Central memory CD4-positive, alpha-beta T cell (primary cell): Measurements from ENCODE around the gene ZSCAN12.
A peak's percentile ranks its signal among the peaks of the same experiment; 100 is the strongest.
"Not testable (repeated sequence)": the region's sequence is repeated elsewhere in the genome, so short reads cannot be mapped to it uniquely, and the experiment has no call there.

Experiments used
- DNase-seq: peaks from one replicate; pipeline ENCODE4 v3.0.0; 2022
- total RNA-seq, 3 experiments: gene quantifications; one replicate each; lab custom pipeline; 2026; lab: John Stamatoyannopoulos, UW

ZSCAN12 gene
- 12.3 to 23.1 (median 16.3) reads per million in 3 experiments for total RNA-seq

DNA sequence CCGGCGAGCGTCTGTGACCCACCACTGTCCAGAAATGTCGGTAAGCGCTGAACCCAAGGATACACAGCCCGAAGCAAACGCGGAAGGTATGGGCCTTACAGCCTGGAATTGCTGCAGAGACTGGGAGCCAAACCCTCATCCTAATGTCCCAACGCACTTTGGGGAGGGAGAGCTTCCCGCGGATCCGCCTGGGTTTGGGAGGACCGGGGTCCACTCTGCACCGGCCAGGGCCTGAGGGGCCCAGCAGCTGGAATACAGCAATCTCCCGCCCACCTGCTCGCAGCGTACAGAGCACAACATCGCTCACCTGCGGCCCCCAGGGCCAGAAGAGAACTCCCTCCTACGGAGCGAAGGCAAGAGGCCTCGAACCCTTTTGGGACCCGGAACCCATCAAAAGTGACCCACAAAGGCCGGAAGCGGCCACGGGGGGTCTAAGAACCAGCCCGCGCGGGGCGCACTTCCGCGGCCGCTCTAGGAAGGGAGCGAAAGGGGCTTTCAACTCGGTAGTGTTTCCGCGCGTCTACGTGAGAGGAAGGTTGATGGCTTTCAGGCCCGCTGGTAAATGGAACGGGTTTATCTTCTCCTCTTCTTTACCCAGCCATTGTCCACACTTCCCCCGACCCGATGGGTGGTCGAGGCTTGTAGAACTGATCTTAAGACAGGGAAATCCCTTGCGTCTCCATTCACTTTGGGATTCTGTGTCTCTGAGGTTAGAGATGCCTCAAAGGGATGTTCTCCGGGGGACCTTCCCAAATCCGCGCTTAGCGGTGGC is at the start of gene ZSCAN12:
Gene ZSCAN12 (minus strand): TSS at position 398 of the 772 bp plus-strand sequence. CDS start 1,342 bp downstream, outside the sequence.
- peak; percentile 68 for DNase-seq

DNA sequence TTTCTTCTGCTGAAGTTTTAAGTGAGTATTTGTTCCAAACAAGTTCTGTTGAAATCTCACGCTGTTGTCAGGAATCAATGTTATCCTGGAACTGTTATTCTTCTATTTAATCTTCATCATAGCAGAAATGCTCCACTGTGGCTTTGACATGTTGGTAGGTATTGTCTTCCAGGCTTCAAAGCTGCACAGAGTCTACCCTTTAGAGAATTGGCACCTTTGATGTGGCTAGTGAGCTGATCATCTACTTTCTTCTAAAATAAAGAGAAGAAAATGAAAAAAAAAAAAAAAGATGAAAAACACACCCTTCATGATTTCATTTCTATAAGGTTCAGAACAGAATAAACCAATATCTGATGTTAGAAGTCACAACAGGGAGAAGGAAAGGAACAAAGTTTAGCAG is 49.5 kb upstream of the ZSCAN12 start:
- peak; percentile 32 for DNase-seq

DNA sequence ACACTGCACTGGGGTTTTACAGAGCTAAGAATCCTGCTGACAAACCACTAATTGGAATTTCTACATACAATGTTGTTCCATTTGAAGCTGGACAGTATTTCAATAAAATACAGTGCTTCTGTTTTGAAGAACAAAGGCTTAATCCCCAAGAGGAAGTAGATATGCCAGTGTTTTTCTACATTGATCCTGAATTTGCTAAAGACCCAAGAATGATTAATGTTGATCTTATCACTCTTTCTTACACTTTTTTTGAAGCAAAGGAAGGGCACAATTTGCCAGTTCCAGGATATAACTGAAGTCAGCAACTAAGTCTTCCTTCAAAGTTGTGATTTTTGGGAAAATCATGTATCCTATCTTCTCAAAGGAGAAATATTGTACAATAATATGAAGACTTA is 48.0 kb upstream of the ZSCAN12 start:
- DNase-seq, result not testable (repeated sequence)

DNA sequence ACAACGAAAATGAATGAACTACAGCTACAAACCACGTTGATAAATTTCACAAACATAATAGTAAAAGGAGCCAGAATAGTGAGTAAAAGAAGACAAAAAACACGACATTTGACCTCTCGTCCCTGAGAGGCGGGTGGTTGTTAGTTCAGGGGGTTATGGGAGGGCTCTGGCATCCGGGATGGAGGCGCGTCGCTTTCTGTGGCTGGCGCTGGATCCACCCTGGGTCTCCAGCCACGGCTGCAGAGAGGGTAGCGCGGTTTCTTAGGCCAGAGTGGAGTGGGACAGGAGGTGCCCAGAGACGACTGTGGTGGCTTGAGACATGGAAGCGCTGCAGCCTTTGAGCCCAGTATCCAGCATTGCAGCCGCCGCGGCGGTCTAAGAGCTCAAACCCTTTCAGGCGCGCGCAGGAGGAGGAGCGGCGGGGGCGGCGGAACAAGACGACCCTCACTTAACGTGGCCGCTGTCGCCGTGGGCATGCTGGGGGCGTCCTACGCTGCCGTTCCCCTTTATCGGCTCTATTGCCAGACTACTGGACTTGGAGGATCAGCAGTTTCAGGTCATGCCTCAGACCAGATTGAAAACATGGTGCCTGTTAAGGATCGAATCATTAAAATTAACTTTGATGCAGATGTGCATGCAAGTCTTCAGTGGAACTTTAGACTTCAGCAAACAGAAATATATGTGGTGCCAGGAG is 47.4 kb upstream of the ZSCAN12 start:
- no peak for DNase-seq

DNA sequence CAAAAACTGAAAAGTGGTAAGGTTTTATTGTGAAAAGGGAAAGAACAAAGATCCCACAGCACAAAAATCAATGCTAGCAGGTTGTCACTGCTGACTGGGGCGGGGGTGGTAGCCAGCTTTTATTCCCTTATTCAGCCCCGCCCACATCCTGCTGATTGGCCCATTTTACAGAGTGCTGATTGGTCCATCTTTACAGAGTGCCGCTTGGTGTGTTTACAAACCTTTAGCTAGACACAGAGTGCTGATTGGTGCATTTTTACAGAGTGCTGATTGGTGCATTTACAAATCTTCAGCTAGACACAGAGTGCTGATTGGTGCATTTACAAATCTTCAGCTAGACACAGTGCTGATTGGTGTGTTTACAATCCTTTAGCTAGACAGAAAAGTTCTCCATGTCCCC is 45.2 kb upstream of the ZSCAN12 start:
- DNase-seq, result not testable (repeated sequence)

DNA sequence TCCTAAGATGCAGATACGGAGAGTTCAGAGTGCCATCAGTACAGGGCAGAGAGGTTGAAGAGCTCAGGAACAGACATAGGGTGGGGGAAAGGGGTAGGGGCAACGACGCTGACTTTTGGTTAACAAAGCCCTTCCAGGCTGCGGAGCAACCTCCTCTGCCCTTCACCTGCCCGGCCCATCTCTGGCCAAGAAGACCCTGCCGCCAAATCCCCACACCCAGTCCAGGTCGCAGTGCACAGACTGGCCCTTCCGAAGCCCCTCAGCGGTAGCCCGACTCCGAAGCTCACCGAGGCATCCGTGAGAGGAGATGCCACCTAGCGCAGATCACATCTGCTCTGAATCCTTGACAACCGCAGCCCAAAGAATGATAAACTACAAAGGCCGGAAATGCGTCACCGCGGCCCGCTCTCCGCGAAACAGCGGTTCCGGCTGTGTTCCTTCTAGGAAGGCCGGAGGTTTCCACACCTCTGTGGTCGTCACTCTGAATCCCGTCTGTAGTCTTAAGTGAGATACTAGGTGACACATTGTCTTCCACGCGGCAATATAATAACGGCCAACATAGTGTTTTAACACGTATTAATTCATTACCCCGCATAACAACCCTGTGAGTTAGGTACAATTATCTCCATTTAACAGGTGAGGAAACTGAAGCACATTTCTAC is 43.7 kb upstream of the ZSCAN12 start, which contains the start of gene ZSCAN23:
Gene ZSCAN23 (minus strand): TSS at position 380 of the 662 bp plus-strand sequence. CDS start 7,225 bp downstream, outside the sequence.
- DNase-seq, result peak; percentile 88

DNA sequence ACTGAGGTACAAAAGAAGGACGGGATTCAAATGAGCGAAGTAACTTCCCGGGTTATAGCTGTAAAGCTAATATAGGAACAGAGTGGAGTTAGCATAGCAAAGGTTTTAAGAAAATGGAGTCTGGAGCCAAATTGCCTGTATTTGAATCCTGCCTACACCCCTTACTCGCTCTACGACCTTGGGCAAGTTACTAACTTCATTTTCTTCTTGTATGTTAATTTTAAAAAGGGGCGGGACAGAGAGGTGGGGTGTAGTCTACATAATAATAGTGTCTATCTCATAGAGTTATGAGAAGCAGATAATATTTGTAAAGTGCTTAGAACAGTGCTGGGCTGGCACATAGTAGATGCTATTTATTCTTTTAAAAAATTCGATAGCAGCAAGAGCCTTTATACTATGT is 43.0 kb upstream of the ZSCAN12 start:
- DNase-seq, result no peak

DNA sequence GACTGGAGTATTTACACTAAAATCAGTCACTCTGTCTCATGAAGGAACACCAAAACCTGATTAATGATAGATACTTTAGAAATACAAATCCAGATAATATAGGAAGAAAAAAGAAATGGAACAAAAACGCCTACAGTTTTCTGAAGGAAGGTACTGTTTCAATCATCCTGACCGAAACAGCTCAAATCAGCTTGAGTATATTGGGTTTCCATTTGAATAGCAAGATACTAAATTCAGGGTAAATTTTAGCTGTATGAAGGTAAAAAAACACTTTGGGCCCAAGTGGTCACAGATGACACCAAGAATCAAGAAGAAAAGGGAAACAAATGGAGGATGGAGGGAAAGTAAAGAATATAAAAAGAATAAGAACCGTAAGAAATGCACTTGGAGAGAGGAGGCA is 36.9 kb upstream of the ZSCAN12 start:
- no peak for DNase-seq

DNA sequence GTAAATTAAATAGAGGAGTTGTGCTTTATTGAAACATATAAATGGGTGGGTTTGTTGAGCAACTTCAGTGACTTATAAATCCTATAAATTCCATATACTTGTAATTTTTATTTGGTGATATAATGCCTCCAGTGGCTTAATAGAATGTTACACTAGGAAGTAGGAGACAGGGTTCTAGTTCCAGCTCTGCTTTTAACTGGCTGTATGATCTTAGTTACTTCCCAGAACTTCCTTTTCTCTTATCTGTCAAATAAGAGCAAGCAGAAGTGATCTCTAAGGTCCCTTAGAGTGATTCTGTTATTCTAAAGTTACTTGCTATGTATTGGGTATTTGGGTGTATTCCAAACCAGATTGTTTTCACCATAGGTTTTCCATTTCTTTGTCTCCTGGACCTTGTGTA is 33.6 kb upstream of the ZSCAN12 start:
- DNase-seq, result no peak

DNA sequence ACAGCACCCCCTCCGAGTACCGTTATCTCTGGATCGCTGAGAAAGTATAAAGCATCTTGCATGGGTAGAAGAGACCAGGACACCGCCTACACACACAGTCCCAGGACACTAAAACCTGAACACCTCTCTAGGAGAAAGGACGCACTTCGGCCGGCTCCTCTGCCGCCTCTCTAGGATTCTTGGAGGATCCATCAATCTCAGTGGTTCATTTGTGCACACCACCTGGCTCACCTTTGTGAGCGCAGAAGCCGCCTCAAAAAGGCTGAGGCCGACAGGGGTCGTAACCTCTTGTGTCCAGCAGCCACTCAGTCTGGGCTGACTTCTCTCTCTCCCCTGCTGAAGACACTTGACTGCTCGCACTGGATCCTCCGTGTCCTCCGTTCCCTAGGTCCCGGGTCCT is 30.2 kb upstream of the ZSCAN12 start:
- no peak for DNase-seq

DNA sequence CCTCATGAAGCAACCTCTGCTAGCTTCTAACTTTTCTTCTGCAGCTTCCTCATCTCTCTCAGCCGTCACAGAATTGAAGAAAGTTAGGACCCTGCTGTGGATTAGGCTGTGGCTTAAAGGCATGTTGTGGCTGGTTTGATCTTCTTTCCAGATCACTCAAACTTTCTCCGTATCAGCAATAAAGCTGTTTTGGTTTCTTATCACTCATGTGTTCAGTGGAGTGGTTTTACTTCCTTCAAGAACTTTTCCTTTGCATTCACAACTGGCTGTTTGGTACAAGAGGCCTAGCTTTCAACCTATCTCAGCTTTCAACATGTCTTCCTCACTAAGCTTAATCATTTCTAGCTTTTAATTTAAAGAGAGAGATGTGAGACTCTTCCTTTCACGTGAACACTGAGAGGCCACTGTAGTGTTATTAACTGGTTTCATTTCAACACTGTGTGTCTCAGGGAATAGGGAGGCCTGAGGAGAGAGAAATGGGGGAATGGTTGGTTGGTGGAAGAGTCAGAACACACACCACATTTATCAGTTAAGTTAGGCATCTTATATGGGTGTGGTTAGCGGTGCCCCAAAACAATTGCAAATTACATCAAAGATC is 26.5 kb upstream of the ZSCAN12 start:
- DNase-seq, result no peak

DNA sequence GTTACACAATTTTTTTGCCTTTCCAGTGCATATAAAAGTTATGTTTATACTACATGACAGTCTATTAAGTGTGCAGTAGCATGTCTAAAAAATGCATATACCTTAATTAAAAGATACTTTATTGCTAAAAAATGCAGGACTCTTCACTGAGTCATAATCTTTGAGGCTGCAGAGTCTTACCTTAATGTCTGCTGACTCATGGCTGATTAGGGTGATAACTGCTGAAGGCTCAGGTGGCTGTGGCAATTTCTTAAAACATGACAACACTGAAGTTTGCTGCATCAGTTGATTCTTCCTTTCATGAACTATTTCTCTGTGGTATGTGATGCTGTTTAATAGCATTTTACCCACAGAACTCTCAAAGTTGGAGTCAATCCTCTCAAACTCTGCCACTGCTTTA is 24.6 kb upstream of the ZSCAN12 start:
- no peak for DNase-seq

DNA sequence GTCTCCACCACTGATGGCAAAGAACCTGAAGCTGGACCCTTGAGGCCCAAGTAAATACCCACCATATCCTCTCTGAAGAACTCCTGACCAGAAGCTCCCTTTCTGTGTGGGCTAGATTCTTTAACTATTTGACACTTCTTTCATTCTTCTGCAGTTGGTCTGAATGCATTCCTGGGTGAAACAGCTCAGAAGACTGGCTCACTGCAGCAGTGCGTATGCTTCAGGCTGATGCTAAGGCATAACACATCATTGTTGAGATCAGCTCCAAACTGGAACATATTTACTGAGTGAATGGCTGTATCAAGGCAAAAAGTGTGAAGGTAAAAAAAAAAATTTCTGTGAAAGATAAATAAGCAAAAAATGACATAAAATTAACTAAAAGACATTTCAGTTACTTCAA is 24.0 kb upstream of the ZSCAN12 start:
- no peak for DNase-seq

DNA sequence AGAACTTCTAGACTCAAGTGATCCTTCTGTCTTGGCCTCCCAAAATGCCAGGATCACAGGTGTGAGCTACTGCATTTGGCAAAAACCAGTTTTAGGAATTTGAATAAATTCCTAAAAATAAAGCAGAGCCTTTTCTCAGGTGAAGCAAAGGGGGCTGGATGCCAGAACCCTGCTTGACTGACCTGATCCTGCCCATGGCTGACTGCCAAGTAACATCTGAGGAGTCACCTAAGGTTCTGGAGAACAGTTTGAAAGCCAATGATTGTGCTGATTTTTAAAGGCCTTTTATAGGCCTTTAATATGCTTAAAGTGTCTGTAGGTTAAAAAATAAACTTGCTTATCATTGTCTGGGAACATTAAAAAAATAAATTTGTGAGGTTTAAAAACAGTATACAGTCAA is 14.1 kb upstream of the ZSCAN12 start:
- no peak for DNase-seq

DNA sequence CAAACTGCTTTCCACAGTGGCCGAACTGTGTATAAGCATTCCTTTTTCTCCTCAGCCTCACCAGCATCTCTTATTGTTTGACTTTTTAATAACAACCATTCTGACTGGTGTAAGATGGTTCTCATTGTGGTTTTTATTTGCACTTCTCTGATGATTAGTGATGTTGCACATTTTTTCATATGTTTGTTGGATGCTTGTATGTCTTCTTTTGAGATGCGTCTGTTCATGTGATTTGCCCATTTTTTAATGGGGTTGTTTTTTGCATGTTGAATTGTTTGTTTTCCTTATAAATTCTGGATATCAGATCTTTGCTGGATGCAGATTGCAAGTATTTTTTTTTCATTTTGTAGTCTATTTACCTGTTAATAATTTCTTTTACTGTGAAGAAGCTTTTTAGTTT is 11.2 kb upstream of the ZSCAN12 start:
- DNase-seq, result no peak

DNA sequence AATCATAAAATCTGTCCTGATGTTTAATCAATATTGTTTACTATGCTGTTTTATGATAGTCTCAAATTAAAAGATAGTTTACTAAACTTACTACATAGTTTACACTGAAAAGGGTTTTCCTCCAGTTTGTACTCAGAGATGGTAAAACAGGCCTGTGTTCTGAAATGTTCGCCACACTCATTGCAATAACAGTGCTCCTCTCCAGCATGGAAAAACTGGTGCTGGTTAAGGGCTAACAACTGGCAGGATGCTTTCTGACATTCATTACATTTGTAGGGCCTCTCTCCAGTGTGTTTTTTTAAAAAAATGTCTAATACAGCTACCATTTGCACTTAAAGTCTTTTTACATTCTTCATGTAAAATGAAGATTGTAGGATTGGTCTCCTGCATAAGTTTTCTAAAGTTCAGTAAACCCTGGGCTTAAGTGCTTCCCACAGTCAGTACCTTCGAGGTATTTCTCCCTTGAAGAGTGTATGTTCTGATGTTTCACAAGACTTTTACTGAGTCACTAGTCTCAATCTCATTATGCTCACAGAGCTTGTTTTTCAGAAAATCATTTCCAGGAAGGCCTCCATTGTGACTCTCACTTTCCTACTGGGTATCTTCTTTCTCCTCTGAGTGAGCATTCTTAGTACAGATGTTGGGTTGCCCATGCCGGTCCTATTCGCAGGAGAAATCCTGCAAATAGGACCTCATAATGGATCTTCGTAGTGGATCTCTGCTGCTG is 8.7 kb upstream of the ZSCAN12 start:
- DNase-seq, result no peak

DNA sequence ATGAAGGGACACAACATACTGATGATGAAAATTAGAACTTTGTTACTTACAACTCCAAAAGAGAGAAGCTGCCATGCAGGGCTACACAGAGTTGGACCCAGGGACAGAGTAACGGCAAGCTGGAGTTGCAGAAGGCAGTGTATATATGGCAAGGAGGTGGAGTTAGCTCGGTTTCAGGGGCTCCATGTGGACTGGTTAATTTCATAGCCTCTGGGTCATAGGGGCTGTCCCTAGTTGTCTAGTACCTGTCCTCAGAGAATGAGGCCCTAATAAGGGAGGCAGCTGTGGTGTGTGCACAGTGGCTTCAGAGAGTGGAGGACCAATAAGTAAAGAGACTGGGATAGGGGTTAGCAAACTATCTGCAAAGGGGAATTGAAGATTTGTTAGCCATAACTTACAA is 7.9 kb upstream of the ZSCAN12 start:
- no peak for DNase-seq

DNA sequence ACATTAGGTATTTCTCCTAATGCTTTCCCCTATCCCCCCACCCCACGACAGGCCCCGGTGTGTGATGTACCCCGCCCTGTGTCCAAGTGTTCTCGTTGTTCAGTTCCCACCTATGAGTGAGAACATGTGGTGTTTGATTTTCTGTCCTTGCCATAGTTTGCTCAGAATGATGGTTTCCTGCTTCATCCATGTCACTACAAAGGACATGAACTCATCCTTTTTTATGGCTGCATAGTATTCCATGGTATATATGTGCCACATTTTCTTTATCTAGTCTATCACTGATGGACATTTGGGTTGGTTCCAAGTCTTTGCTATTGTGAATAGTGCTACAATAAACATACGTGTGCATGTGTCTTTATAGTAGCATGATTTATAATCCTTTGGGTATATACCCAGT is 4.4 kb upstream of the ZSCAN12 start:
- not testable (repeated sequence) for DNase-seq

DNA sequence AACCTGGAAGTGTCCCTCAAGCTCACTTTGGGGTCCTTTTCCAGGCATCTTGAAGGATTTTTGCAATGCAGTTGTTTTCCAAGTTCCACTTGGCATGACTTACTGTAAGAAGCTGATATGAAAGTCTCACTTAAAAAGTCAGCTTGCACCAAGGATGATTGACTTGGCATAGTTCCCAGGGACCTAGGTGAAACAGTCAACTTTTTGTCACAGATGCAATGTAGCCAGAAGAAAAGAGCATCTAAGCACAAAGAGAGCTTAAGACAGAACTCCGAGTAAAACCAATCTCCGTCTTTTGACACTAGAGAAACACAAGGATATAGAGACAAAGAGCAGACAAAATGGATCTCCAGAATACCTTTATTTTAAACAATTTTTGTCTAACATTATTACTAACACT is 2.6 kb upstream of the ZSCAN12 start:
- DNase-seq, result no peak

DNA sequence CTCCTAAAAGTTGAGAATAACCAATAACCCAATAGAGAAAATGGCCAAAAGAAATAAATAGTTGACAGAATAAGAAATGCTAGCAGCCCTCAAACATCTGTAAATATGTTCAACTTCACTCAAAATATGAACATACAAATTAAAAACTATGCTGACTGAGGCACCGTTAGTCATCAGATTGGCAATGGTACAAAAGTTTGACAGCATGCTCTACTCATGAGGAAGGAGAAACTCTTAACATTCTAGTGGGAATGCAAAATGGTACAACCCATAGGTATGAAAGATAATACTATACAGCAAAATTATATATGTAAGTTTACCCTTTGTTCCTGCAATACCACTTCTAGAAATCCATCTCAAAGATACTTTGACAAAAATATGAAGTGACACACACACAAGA is 1.6 kb upstream of the ZSCAN12 start:
- DNase-seq, result no peak

DNA sequence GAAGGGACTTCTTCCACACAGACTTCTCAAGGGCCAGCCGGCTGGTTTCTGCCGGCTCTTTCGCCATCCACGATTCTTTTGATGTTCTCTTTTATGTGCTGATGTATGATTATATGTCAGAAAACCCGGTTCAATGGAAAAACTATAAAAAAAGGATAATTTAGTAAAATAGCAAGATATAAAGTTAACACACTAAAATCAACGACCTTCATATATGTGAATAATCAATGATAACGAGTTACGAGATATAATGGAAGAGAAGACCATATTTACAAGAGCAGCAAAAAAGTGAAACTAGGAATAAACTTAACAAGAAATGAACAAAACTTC is 540 bp upstream of the ZSCAN12 start:
- DNase-seq, result no peak

DNA sequence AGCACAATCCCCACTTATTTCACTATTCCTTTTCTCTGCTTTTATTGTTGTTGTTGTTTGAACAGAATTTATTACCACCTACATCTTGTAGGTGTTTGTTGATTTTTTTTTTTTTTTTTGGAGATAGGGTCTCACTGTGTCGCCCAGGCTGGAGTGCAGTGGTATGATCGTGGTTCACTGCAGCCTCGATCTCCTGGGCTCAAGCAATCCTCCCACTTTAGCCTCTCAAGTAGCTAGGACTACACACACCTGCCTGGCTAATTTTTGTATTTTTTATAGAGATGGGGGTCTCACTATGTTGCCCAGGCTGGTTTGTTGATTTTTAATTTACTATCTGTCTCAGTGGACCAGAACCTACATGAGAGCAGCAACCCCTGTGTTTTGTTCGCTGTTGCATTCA is 3.6 kb downstream of the ZSCAN12 start:
- DNase-seq, result no peak
